ENCODE data around the gene KIAA1958. TPM values are rescaled to one million over a fixed set of nuclear protein-coding genes. Genes with fewer than 3 reads are reported as not detected.

Gene KIAA1958
- total and polyA plus RNA-seq, 10 of the 15 experiments (the other 5 are each of a cell fraction or from before 2014, with no cell fraction given) = 0.53 to 8.7 (median 4.0) TPM

DNA sequence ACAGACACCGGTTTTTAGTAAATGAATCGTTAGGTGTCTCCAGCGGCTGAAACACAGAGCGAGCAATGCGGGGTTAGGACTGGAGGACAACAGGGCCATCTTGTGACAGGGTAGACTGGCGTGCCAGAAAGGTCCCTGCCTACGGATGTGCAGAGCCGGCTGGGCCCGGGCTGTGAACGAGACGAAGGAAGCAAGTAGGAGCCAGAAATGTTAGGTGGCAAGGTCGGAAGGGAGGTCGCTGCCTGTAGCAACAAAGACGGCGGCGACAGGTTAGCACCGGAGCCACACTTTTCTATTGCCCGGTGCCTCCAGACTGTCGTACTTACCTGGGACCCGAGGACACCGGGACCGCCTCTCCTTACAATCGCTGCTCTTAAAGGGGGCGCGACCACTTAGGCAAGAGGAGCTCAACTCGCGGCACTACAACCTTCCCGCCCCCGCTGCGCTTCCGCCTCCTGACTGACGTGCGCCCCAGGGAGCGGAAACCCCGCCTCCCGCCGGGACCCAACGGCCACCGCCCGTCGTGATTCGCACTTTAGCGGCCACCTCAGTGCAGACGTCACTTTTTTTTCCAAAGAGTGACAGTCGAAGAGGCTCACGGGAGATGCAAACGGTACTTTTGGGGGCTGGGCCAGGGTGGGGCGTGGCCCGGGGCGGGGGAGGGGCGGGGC, 231.2 kb downstream of the KIAA1958 start, which contains the start of gene INIP (continued):
- TF ChIP-seq ZZZ3 (IDR thresholded peaks at IDR 0.05; ENCODE audit: control insufficient read depth, insufficient read length, low read depth) (no peak), NR2C1 (IDR thresholded peaks at IDR 0.05) (no peak), TAF1 (IDR thresholded peaks at IDR 0.05; ENCODE audit: borderline replicate concordance, low read depth, low read length) (0 out of 2 replicates have a peak, but pooled peaks have one; percentile 35), SRF (IDR thresholded peaks at IDR 0.05; ENCODE audit: low read depth in 2 of 2, low read length in 2 of 2) (no peak), ZBED1 (IDR thresholded peaks at IDR 0.05; ENCODE audit: borderline replicate concordance) (no peak), STAT3 (IDR thresholded peaks at IDR 0.05; ENCODE audit: low read depth, low read length) (no peak), BMI1 (IDR thresholded peaks at IDR 0.05; ENCODE audit: borderline replicate concordance) (no peak), TCF3 (IDR thresholded peaks at IDR 0.05; ENCODE audit: borderline replicate concordance, insufficient read depth, low read depth, low read length) (no peak), KLF5 (IDR thresholded peaks at IDR 0.05; ENCODE audit: partially characterized antibody) (no peak), NR2F1 (conservative IDR thresholded peaks at IDR 0.05) (no peak; the same call in 1 of the 2 replicates), MXI1 (IDR thresholded peaks at IDR 0.05; ENCODE audit: low read depth, low read length) (peak; percentile 83), RB1 (IDR thresholded peaks at IDR 0.05; ENCODE audit: borderline replicate concordance) (peak; percentile 89; the same call in 1 of the 2 replicates), SMC3 (IDR thresholded peaks at IDR 0.05; ENCODE audit: borderline replicate concordance, low read length) (peak; percentile 31; the same call in 1 of the 2 replicates), CHD2 (IDR thresholded peaks at IDR 0.05; ENCODE audit: borderline replicate concordance, low read depth, low read length) (peak; percentile 83), CREB1 (IDR thresholded peaks at IDR 0.05; ENCODE audit: low read depth) (peak; percentile 93), RELA (IDR thresholded peaks at IDR 0.05; ENCODE audit: borderline replicate concordance, partially characterized antibody) (peak; percentile 73), RBBP5 (conservative IDR thresholded peaks at IDR 0.05) (no peak)
- TF ChIP-seq, protein P1, sequence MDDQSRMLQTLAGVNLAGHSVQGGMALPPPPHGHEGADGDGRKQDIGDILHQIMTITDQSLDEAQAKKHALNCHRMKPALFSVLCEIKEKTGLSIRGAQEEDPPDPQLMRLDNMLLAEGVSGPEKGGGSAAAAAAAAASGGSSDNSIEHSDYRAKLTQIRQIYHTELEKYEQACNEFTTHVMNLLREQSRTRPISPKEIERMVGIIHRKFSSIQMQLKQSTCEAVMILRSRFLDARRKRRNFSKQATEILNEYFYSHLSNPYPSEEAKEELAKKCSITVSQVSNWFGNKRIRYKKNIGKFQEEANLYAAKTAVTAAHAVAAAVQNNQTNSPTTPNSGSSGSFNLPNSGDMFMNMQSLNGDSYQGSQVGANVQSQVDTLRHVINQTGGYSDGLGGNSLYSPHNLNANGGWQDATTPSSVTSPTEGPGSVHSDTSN (IDR thresholded peaks at IDR 0.05; ENCODE audit: insufficient replicate concordance, low read depth, low read length) = peak; percentile 95
- TF ChIP-seq, protein P2, sequence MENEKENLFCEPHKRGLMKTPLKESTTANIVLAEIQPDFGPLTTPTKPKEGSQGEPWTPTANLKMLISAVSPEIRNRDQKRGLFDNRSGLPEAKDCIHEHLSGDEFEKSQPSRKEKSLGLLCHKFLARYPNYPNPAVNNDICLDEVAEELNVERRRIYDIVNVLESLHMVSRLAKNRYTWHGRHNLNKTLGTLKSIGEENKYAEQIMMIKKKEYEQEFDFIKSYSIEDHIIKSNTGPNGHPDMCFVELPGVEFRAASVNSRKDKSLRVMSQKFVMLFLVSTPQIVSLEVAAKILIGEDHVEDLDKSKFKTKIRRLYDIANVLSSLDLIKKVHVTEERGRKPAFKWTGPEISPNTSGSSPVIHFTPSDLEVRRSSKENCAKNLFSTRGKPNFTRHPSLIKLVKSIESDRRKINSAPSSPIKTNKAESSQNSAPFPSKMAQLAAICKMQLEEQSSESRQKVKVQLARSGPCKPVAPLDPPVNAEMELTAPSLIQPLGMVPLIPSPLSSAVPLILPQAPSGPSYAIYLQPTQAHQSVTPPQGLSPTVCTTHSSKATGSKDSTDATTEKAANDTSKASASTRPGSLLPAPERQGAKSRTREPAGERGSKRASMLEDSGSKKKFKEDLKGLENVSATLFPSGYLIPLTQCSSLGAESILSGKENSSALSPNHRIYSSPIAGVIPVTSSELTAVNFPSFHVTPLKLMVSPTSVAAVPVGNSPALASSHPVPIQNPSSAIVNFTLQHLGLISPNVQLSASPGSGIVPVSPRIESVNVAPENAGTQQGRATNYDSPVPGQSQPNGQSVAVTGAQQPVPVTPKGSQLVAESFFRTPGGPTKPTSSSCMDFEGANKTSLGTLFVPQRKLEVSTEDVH (IDR thresholded peaks at IDR 0.05; ENCODE audit: low read depth, partially characterized antibody) = peak; percentile 37
- TF ChIP-seq, protein P3, sequence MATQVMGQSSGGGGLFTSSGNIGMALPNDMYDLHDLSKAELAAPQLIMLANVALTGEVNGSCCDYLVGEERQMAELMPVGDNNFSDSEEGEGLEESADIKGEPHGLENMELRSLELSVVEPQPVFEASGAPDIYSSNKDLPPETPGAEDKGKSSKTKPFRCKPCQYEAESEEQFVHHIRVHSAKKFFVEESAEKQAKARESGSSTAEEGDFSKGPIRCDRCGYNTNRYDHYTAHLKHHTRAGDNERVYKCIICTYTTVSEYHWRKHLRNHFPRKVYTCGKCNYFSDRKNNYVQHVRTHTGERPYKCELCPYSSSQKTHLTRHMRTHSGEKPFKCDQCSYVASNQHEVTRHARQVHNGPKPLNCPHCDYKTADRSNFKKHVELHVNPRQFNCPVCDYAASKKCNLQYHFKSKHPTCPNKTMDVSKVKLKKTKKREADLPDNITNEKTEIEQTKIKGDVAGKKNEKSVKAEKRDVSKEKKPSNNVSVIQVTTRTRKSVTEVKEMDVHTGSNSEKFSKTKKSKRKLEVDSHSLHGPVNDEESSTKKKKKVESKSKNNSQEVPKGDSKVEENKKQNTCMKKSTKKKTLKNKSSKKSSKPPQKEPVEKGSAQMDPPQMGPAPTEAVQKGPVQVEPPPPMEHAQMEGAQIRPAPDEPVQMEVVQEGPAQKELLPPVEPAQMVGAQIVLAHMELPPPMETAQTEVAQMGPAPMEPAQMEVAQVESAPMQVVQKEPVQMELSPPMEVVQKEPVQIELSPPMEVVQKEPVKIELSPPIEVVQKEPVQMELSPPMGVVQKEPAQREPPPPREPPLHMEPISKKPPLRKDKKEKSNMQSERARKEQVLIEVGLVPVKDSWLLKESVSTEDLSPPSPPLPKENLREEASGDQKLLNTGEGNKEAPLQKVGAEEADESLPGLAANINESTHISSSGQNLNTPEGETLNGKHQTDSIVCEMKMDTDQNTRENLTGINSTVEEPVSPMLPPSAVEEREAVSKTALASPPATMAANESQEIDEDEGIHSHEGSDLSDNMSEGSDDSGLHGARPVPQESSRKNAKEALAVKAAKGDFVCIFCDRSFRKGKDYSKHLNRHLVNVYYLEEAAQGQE (IDR thresholded peaks at IDR 0.05; ENCODE audit: low read depth, low read length) = no peak
- TF ChIP-seq, protein P4, sequence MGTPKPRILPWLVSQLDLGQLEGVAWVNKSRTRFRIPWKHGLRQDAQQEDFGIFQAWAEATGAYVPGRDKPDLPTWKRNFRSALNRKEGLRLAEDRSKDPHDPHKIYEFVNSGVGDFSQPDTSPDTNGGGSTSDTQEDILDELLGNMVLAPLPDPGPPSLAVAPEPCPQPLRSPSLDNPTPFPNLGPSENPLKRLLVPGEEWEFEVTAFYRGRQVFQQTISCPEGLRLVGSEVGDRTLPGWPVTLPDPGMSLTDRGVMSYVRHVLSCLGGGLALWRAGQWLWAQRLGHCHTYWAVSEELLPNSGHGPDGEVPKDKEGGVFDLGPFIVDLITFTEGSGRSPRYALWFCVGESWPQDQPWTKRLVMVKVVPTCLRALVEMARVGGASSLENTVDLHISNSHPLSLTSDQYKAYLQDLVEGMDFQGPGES (IDR thresholded peaks at IDR 0.05) = peak; percentile 15; the same call in 1 of the 2 replicates

Measured in GM12878 (cell line).